ENCODE data around the gene OAT.

Gene OAT

DNA sequence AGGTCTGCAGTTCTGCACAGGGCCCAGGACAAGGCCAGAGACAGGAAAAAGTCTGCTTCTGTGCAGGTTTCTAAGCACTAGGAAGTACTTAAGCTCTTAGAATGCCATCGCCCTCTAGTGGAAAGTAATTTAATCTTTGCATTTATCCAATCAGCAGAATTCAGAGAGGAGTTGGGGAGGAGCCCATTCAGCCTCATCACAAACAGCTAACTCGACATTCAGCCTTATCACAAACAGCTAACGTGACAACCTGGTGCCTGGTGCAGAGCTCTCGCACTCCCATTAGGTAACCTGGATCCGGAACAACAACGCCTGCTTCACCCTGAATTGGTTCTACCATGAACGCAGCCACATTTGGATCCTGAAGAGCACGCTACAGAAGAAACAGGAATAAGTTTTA lies 15.2 kb downstream of the OAT start:
- DNase-seq (ENCODE audit: low read depth), result peak; percentile 82

GRCh38 chr10:124402273-124402672 lies 16.4 kb downstream of the OAT start:
- no peak for DNase-seq (ENCODE audit: low read depth)

- DNase-seq (ENCODE audit: low read depth), result no peak
Observed at GRCh38 chr10:124401633-124402032, 17.1 kb downstream of the OAT start.

DNA sequence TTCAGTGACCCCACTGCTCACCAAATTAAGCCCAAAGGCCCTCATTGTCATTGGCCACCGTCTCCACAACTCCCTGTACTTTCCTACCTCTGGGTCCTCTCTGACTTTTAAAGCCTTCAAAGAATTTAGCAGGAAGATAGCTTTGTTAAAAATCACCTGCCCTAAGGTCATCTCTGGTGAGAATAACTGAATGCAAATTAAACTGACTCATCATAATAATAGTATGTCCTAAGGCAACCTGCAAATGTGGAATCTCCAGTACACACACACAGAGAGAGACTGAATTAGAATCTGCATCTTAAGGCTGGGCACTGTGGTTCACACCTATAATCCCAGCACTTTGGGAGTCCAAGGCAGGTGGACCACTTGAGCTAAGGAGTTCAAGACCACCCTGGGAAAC lies 24.1 kb downstream of the OAT start:
- DNase-seq (ENCODE audit: low read depth), result peak; percentile 21

DNA sequence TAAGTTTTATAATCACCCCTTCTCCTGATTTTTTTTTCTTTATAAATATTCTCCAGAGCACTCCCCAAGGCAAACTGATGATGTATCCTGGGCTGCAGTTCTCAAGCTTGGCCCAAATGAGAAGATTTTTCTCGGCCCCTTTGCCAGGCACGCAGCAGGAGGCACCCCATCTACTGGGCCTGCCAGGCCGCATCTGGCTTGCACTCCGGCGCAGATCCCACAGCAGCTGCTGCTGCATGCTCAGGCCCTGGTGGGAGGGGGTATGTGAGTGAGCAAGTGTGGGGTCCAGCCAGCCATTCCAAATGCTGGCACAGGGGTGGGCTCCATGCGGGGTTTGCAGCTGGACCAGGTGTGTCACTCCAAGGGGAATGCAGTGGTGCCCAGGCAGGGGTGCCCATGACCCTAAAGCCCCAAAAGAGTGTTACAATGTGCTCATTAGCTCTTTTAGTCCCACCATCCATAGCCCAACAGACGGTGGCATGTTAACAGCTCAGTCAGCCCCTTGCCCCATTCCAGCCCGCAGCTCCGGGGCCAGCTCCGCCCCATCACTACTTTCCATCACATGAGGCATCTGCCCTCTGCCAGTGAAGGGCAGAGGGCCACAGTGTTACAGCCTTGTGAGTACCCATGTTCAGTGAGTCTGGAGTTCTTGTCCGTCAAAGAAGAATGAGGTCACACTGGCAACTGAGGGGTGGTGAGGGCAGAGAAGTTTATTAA lies 25.9 kb downstream of the OAT start:
- no peak for DNase-seq (ENCODE audit: low read depth)

- DNase-seq (ENCODE audit: low read depth), result no peak
Observed at GRCh38 chr10:124390471-124391187, 28.1 kb downstream of the OAT start.

GRCh38 chr10:124389613-124390361 lies 28.9 kb downstream of the OAT start:
- no peak for DNase-seq (ENCODE audit: low read depth)

GRCh38 chr10:124388823-124389612 lies 29.7 kb downstream of the OAT start:
- peak; percentile 83 for DNase-seq (ENCODE audit: low read depth)

- no peak for DNase-seq (ENCODE audit: low read depth)
Observed at GRCh38 chr10:124388476-124388822, 30.3 kb downstream of the OAT start.

- no peak for DNase-seq (ENCODE audit: low read depth)
Observed at GRCh38 chr10:124387078-124387874, 31.4 kb downstream of the OAT start.

DNA sequence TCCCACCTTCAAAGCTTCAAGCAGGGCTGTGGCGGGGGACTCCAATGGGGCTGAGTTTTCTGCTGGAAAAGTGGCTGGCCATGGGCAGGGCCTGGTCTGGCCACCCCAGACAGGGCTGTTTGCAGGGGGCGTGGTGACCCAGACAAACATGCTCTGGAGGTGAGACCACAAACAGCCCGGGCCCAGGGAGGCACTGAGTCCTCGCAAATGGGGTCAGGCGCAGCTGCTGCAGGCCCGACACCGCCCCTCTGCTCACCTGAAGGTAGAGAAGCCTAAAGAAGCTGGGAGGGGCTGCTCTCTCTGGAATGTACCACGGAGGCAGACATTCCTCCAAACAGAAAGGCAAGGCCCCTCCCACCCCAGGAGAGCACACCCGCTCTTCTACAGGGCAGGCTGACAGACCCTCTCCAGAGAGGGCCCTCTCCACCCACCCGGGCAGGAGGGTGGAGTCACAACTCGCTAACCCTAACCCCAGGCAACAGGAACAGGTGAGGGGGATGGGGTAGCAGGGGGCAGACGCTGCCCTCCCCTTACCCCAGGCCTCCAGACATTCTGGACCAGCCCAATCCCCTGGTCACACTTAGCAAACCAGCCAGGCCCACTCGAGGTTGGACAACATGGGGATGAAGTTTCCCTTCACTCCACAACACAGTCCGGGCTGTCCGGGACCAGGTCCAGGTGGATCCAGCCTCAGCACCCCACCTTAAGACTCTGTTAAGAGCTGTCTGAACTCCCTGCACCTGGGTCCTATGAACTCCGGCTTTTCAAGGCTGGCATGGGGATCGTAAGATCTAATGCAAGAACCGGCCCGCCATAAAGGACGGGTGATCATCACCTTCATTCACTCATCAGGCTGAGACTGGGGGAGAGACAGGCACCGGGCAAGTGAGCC lies 32.3 kb downstream of the OAT start:
- DNase-seq (ENCODE audit: low read depth), result no peak

GRCh38 chr10:124385627-124386185 lies 33.0 kb downstream of the OAT start:
- DNase-seq (ENCODE audit: low read depth), result no peak

DNA sequence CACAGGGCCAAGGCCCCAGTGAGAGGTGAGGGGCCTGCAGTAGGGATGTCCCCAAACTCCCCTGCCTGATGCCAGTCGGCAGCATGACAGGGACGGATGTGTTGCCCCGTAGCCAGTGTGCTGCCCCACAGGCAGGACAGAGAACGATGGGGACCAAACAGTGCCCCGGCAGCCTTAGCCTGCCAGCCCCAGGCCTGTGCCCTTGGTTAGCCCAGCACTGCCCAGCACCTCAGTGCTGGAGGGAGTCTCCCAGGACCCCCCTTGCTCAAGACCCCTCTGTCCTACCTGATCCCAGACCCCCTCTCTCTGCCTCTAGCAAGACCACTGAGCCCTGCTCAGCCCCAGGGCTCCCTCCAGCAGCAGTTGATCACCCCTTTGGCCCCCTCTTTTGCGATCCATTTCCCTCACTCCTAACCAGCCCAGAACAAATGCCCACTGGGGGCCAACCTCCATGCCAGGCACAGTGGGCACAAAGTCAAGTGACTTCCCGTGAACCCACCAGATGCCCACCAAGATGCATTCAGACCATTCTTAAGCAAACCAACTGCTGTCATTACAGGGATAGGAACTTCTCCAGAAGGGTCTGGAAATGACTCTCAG lies 34.0 kb downstream of the OAT start:
- no peak for DNase-seq (ENCODE audit: low read depth)

DNA sequence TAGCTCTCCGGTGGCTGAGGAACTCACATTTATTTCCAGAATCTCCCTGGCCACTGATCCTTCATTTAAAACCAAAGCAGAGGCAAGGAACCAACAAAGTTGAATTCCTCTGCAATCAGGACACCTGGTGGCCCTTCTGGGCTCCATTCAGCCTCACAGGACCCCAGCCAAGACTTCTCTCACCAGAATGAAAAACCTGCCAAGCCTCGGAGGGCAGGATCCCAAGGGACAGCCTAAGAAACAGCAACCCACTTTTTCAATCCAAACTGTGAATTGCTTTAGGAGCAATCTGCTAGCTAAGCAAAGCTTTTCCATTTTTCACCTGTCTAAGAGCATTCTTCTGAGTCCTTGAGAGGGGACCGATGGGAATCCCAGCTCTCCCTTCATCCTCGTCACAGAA lies 34.6 kb downstream of the OAT start:
- DNase-seq (ENCODE audit: low read depth), result no peak

DNA sequence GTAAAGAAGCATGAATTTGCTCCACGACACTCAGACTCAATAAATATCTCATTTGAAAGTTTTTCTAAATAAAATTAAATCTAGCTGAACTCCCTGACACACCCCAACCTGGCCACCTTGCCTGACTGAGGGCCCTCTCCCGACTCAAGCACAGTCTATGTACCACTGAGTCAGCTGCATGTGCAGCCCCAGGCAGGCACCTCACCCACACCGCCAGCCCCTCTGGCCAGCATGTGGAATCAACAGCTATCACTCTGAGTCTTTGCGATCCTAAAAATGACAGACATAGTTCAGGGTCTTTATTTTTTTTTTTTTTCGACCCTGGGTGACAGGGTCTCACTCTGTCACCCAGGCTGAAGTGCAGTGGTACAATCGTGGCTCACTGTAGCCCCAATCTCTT lies 35.2 kb downstream of the OAT start:
- no peak for DNase-seq (ENCODE audit: low read depth)

- DNase-seq (ENCODE audit: low read depth), result no peak
Observed at GRCh38 chr10:124381011-124381611, 37.6 kb downstream of the OAT start.

DNA sequence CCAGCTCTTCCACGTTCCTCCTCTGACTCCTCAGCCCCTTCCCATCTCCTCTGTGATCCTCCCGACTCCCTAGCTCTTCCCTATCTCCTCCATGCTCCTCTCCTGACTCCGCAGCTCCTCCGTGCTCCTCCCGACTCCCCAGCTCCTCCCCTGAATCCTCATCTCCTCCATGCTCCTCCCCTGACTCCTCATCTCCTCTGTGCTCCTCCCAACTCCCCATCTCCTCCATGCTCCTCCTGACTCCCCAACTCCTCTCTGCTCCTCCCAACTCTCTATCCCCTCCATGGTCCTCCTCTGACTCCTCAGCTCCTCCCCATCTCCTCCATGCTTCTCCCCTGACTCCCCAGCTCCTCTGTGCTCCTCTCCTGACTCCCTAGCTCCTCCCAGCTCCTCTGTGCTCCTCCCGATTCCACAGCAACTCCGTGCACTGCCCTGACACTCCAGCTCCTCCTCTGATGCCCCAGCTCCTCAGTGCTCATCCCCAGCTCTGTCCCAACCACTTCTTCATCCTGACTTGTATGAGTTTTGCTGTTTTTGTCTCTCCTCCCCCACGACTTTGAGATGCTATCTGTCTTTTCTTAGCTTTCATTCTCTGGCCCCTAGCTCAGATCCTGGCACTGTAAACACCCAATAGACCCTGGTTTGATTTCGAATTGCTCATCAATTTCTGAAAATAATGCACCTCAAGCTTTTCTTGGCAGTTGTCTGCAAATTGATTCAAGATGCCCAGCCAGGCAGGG lies 38.3 kb downstream of the OAT start:
- DNase-seq (ENCODE audit: low read depth), result no peak

GRCh38 chr10:124379609-124380193 lies 39.0 kb downstream of the OAT start:
- no peak for DNase-seq (ENCODE audit: low read depth)

Data from EH (cell line).